ENCODE data around the gene DR1. TPM values are rescaled to one million over a fixed set of nuclear protein-coding genes. Genes with fewer than 3 reads are reported as not detected.

DR1 gene
- total and polyA plus RNA-seq, 9 donors, result 14.0 to 47.3 (median 31.8) TPM

- no peaks in the 10 kb centered on the region for H3K9me3 ChIP-seq
- no peaks in the 10 kb centered on the region for H3K36me3 ChIP-seq
- intact Hi-C loops (cut with DNase I), result no loop called here
- no peak overlapping the region for H3K4me3 ChIP-seq
- no peaks in the 10 kb centered on the region for H3K27me3 ChIP-seq
- TF ChIP-seq EP300 (IDR thresholded peaks at IDR 0.05) (no peak), CTCF (IDR thresholded peaks at IDR 0.05) (no peak), POLR2A (IDR thresholded peaks at IDR 0.05) (no peak)
- no peak overlapping the region for H3K27ac ChIP-seq
- WGBS, 3 donors, result 88 to 92% (median 89%) methylated on average over 2 of the region's 2 CpGs
- no peaks in the 10 kb centered on the region for H3K4me1 ChIP-seq (ENCODE audit: insufficient read depth)
- no peak for DNase-seq
Observed at GRCh38 chr1:93331412-93331811, 14.3 kb upstream of the DR1 start.

GRCh38 chr1:93332368-93332767 lies 13.3 kb upstream of the DR1 start:
- intact Hi-C loops (cut with DNase I), result no loop called here
- no peaks in the 10 kb centered on the region for H3K36me3 ChIP-seq
- no peak overlapping the region for H3K27ac ChIP-seq
- DNase-seq, result no peak
- TF ChIP-seq CTCF (IDR thresholded peaks at IDR 0.05) (no peak), EP300 (IDR thresholded peaks at IDR 0.05) (no peak), POLR2A (IDR thresholded peaks at IDR 0.05) (no peak)
- no peak overlapping the region for H3K4me3 ChIP-seq
- H3K27me3 ChIP-seq, result no peaks in the 10 kb centered on the region
- H3K9me3 ChIP-seq, result no peaks in the 10 kb centered on the region
- no peaks in the 10 kb centered on the region for H3K4me1 ChIP-seq (ENCODE audit: insufficient read depth)
- WGBS, 3 donors, result 65 to 73% (median 67%) methylated on average over 1 of the region's 1 CpG

GRCh38 chr1:93338387-93339146 lies 7.1 kb upstream of the DR1 start:
- H3K27ac ChIP-seq, result no peak overlapping the region
- no peaks in the 10 kb centered on the region for H3K27me3 ChIP-seq
- intact Hi-C loops (cut with DNase I), result no loop called here
- no peaks in the 10 kb centered on the region for H3K4me1 ChIP-seq (ENCODE audit: insufficient read depth)
- no peaks in the 10 kb centered on the region for H3K36me3 ChIP-seq
- no peaks in the 10 kb centered on the region for H3K9me3 ChIP-seq
- no peak for TF ChIP-seq CTCF (IDR thresholded peaks at IDR 0.05)
- TF ChIP-seq EP300 (IDR thresholded peaks at IDR 0.05), result no peak
- no peak for TF ChIP-seq POLR2A (IDR thresholded peaks at IDR 0.05)
- 54 to 60% (median 56%) methylated on average over 5 of the region's 5 CpGs for WGBS, 3 donors
- H3K4me3 ChIP-seq, result no peak overlapping the region
- DNase-seq, result no peak

GRCh38 chr1:93339171-93339697 lies 6.5 kb upstream of the DR1 start:
- Histone ChIP-seq H3K27ac (no peak overlapping the region), H3K4me1 (ENCODE audit: insufficient read depth) (no peaks in the 10 kb centered on the region), H3K4me3 (no peak overlapping the region), H3K27me3 (no peaks in the 10 kb centered on the region), H3K36me3 (no peaks in the 10 kb centered on the region), H3K9me3 (no peaks in the 10 kb centered on the region)
- no peak for DNase-seq
- no peak for TF ChIP-seq POLR2A (IDR thresholded peaks at IDR 0.05)
- WGBS, 3 donors, result 31 to 73% (median 32%) methylated on average over 3 of the region's 3 CpGs
- intact Hi-C loops (cut with DNase I), result no loop called here

- Histone ChIP-seq H3K36me3 (no peaks in the 10 kb centered on the region), H3K27ac (no peak overlapping the region), H3K27me3 (no peaks in the 10 kb centered on the region), H3K4me1 (ENCODE audit: insufficient read depth) (no peaks in the 10 kb centered on the region), H3K9me3 (no peaks in the 10 kb centered on the region), H3K4me3 (no peak overlapping the region)
- DNase-seq, result no peak
- no peak for TF ChIP-seq POLR2A (IDR thresholded peaks at IDR 0.05)
- TF ChIP-seq CTCF (IDR thresholded peaks at IDR 0.05), result no peak
- TF ChIP-seq EP300 (IDR thresholded peaks at IDR 0.05), result no peak
- intact Hi-C loops (cut with DNase I), result no loop called here
Observed at GRCh38 chr1:93340090-93340489, 5.6 kb upstream of the DR1 start.

All from ovary (tissue), 9 donors.